ENCODE results near the gene GPR31.
"Not testable (repeated sequence)": the region's sequence is repeated elsewhere in the genome, so short reads cannot be mapped to it uniquely, and the experiment has no call there.

- TF ChIP-seq CTCF (IDR thresholded peaks at IDR 0.05; ENCODE audit: extremely low read depth in 1 of 2, insufficient read depth in 1 of 2, low read depth in 1 of 2, low read length in 2 of 2); POLR2A (IDR thresholded peaks at IDR 0.05; ENCODE audit: low read depth, low read length); POLR2AphosphoS5 (IDR thresholded peaks at IDR 0.05; ENCODE audit: insufficient read depth, low read depth, low read length); GATA2 (IDR thresholded peaks at IDR 0.05; ENCODE audit: insufficient read depth, insufficient read length, low read depth, low read length); JUN (IDR thresholded peaks at IDR 0.05; ENCODE audit: borderline replicate concordance, insufficient read depth, insufficient read length, low read depth); EZH2 (IDR thresholded peaks at IDR 0.05; ENCODE audit: borderline replicate concordance, low read depth, low read length, severe bottlenecking); MAX (IDR thresholded peaks at IDR 0.05; ENCODE audit: insufficient read depth, insufficient read length): not testable (repeated sequence)
Observed at GRCh38 chr6:167187275-167187674, 29.5 kb upstream of the GPR31 start.
